Measurements from ENCODE around the gene NDUFB7.

The NDUFB7 gene

DNA sequence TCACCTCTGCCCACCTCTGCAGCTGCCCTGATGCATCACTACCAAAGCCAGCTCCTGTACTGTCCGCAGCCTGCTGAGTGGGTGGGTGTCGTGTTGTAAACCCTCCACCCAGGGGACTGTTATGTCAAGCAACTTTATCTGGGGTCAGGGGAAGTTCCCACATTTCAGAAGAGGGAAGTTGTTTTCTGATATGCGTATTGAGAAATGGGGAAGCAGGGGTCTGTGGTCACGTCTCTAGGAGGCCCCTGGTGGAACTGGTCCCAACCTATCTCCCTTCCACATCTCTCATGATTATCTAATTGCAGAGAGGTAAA, 42.2 kb upstream of the NDUFB7 start:
- TF ChIP-seq TCF12 (IDR thresholded peaks at IDR 0.05; ENCODE audit: low read depth): no peak
- TF ChIP-seq, protein P1, sequence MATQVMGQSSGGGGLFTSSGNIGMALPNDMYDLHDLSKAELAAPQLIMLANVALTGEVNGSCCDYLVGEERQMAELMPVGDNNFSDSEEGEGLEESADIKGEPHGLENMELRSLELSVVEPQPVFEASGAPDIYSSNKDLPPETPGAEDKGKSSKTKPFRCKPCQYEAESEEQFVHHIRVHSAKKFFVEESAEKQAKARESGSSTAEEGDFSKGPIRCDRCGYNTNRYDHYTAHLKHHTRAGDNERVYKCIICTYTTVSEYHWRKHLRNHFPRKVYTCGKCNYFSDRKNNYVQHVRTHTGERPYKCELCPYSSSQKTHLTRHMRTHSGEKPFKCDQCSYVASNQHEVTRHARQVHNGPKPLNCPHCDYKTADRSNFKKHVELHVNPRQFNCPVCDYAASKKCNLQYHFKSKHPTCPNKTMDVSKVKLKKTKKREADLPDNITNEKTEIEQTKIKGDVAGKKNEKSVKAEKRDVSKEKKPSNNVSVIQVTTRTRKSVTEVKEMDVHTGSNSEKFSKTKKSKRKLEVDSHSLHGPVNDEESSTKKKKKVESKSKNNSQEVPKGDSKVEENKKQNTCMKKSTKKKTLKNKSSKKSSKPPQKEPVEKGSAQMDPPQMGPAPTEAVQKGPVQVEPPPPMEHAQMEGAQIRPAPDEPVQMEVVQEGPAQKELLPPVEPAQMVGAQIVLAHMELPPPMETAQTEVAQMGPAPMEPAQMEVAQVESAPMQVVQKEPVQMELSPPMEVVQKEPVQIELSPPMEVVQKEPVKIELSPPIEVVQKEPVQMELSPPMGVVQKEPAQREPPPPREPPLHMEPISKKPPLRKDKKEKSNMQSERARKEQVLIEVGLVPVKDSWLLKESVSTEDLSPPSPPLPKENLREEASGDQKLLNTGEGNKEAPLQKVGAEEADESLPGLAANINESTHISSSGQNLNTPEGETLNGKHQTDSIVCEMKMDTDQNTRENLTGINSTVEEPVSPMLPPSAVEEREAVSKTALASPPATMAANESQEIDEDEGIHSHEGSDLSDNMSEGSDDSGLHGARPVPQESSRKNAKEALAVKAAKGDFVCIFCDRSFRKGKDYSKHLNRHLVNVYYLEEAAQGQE (IDR thresholded peaks at IDR 0.05; ENCODE audit: low read depth): no peak
- no peak for TF ChIP-seq ZBTB7A (IDR thresholded peaks at IDR 0.05; ENCODE audit: low read depth)
- TF ChIP-seq, protein P2, sequence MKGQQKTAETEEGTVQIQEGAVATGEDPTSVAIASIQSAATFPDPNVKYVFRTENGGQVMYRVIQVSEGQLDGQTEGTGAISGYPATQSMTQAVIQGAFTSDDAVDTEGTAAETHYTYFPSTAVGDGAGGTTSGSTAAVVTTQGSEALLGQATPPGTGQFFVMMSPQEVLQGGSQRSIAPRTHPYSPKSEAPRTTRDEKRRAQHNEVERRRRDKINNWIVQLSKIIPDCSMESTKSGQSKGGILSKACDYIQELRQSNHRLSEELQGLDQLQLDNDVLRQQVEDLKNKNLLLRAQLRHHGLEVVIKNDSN (IDR thresholded peaks at IDR 0.05): no peak
- TF ChIP-seq CEBPB (IDR thresholded peaks at IDR 0.05): no peak
- TF ChIP-seq, protein P3, sequence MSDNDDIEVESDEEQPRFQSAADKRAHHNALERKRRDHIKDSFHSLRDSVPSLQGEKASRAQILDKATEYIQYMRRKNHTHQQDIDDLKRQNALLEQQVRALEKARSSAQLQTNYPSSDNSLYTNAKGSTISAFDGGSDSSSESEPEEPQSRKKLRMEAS (IDR thresholded peaks at IDR 0.05): no peak
- no peak for TF ChIP-seq EP300 (IDR thresholded peaks at IDR 0.05; ENCODE audit: borderline replicate concordance)
- no peak for TF ChIP-seq YY1 (IDR thresholded peaks at IDR 0.05; ENCODE audit: low read depth)
- TF ChIP-seq FOXM1 (IDR thresholded peaks at IDR 0.05; ENCODE audit: borderline replicate concordance, low read depth): no peak
- TF ChIP-seq TEAD4 (IDR thresholded peaks at IDR 0.05): no peak
- no peak for TF ChIP-seq NFIC (IDR thresholded peaks at IDR 0.05)
- TF ChIP-seq CREB1 (IDR thresholded peaks at IDR 0.05; ENCODE audit: low read depth): no peak
- TF ChIP-seq EGR1 (IDR thresholded peaks at IDR 0.05): no peak
- no peak for TF ChIP-seq TAF1 (IDR thresholded peaks at IDR 0.05; ENCODE audit: low read depth)
- TF ChIP-seq RAD21 (IDR thresholded peaks at IDR 0.05; ENCODE audit: low read depth): no peak

DNA sequence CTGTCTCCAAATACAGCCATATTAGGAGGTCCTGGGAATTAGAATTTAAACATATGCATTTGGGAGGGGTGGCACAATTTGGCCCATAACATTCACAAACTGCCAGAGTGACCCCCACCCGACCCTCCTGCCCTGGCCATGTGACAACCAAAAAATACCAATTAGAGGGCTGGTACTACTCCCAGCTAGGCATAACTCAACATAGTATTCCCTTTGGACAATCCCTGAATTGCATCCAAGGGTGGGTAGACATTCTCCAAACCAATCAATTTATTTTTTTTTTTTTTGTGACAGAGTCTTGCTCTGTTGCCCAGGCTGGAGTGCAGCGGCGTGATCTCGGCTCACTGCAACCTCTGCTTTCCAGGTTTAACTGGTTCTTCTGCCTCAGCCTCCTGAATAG, 40.8 kb upstream of the NDUFB7 start:
- TF ChIP-seq ZBTB7A (IDR thresholded peaks at IDR 0.05; ENCODE audit: low read depth) (no peak), RAD21 (IDR thresholded peaks at IDR 0.05; ENCODE audit: low read depth) (no peak), NFIC (IDR thresholded peaks at IDR 0.05) (no peak), TCF12 (IDR thresholded peaks at IDR 0.05; ENCODE audit: low read depth) (no peak), CEBPB (IDR thresholded peaks at IDR 0.05) (no peak), CREB1 (IDR thresholded peaks at IDR 0.05; ENCODE audit: low read depth) (no peak), TEAD4 (IDR thresholded peaks at IDR 0.05) (no peak), TAF1 (IDR thresholded peaks at IDR 0.05; ENCODE audit: low read depth) (no peak), YY1 (IDR thresholded peaks at IDR 0.05; ENCODE audit: low read depth) (no peak), EGR1 (IDR thresholded peaks at IDR 0.05) (no peak), FOXM1 (IDR thresholded peaks at IDR 0.05; ENCODE audit: borderline replicate concordance, low read depth) (no peak)
- TF ChIP-seq, protein P1 (IDR thresholded peaks at IDR 0.05; ENCODE audit: low read depth): no peak
- TF ChIP-seq, protein P2 (IDR thresholded peaks at IDR 0.05): no peak
- TF ChIP-seq, protein P3 (IDR thresholded peaks at IDR 0.05): no peak

DNA sequence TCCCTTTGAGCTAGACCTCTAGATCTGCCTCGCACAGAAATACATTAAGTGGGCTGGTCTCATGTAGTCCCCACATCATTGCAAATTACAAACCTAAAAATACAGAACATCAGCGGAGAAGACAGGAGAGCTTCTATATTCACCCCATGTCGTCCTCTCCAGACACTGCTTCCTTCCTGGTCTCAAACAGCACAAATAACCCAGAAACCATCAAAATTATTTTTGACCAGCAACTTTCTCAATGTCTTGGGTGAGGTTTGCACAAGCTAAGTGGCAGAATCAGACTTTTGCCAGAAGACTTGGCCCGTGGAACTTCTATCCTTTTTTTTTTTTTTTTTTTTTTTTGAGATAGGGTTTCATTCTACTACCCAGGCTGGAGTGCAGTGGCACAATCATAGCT, 39.2 kb upstream of the NDUFB7 start:
- TF ChIP-seq NFIC (IDR thresholded peaks at IDR 0.05) (no peak), CREB1 (IDR thresholded peaks at IDR 0.05; ENCODE audit: low read depth) (no peak), ZBTB7A (IDR thresholded peaks at IDR 0.05; ENCODE audit: low read depth) (no peak), RAD21 (IDR thresholded peaks at IDR 0.05; ENCODE audit: low read depth) (no peak), FOXM1 (IDR thresholded peaks at IDR 0.05; ENCODE audit: borderline replicate concordance, low read depth) (no peak), TEAD4 (IDR thresholded peaks at IDR 0.05) (no peak), EP300 (IDR thresholded peaks at IDR 0.05; ENCODE audit: borderline replicate concordance) (no peak), CEBPB (IDR thresholded peaks at IDR 0.05) (no peak)
- TF ChIP-seq, protein P2 (IDR thresholded peaks at IDR 0.05): no peak

DNA sequence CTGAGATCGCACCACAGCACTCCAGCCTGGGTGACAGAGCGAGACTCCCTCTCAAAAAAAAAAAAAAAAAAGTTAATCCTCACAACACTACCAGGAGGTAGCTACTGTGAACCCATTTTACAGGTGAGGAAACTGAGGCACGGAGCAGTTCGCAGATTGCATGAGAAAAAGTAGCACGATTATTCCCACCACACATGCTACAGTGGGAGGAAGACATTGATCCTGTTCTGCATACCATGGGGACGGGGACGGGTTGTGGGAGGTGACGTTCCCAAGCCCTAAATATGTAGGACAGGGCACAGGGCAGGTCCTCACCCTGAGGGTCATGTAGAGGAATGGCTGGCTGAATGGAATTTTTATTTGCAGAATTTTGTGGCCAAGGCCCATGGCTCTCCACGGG, 34.8 kb upstream of the NDUFB7 start:
- TF ChIP-seq EGR1 (IDR thresholded peaks at IDR 0.05) (no peak), CREB1 (IDR thresholded peaks at IDR 0.05; ENCODE audit: low read depth) (no peak), YY1 (IDR thresholded peaks at IDR 0.05; ENCODE audit: low read depth) (no peak), TCF12 (IDR thresholded peaks at IDR 0.05; ENCODE audit: low read depth) (no peak), CEBPB (IDR thresholded peaks at IDR 0.05) (no peak), ZBTB7A (IDR thresholded peaks at IDR 0.05; ENCODE audit: low read depth) (no peak), EP300 (IDR thresholded peaks at IDR 0.05; ENCODE audit: borderline replicate concordance) (no peak), TEAD4 (IDR thresholded peaks at IDR 0.05) (no peak), FOXM1 (IDR thresholded peaks at IDR 0.05; ENCODE audit: borderline replicate concordance, low read depth) (no peak), TAF1 (IDR thresholded peaks at IDR 0.05; ENCODE audit: low read depth) (no peak), RAD21 (IDR thresholded peaks at IDR 0.05; ENCODE audit: low read depth) (no peak), NFIC (IDR thresholded peaks at IDR 0.05) (no peak)
- TF ChIP-seq, protein P1 (IDR thresholded peaks at IDR 0.05; ENCODE audit: low read depth): no peak
- TF ChIP-seq, protein P3 (IDR thresholded peaks at IDR 0.05): no peak
- TF ChIP-seq, protein P2 (IDR thresholded peaks at IDR 0.05): no peak

Data from Ishikawa (cell line).